HG03520 (cell line): ENCODE results near the gene FOXO1.

ENCODE experiments used
- ATAC-seq: cut with Tn5 transposase; IDR thresholded peaks from one replicate; pipeline ENCODE4 v1.9.1; 2021; ENCODE audit warnings: mild to moderate bottlenecking, moderate library complexity; ENCODE audit not compliant: unreplicated experiment

Gene FOXO1

GRCh38 chr13:40666933-40667621 is 636 bp upstream of the FOXO1 start:
- ATAC-seq, result peak; percentile 5

GRCh38 chr13:40665126-40666044 is 1.1 kb downstream of the FOXO1 start:
- no peak for ATAC-seq

GRCh38 chr13:40664350-40665125 is 1.9 kb downstream of the FOXO1 start:
- no peak for ATAC-seq

DNA sequence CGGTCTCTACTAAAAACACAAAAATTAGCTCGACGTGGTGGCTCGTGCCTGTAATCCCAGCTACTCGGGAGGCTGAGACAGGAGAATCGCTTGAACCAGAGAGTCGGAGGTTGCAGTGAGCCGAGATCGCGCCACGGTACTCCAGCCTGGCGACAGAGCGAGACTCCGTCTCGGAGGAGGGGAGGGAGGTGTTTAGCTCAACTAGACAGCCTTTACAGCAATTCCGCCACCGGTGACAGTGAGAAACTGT is 2.4 kb downstream of the FOXO1 start:
- ATAC-seq, result peak; percentile 16

- ATAC-seq, result peak; percentile 30
Measured at GRCh38 chr13:40662866-40663265, 3.6 kb downstream of the FOXO1 start.

DNA sequence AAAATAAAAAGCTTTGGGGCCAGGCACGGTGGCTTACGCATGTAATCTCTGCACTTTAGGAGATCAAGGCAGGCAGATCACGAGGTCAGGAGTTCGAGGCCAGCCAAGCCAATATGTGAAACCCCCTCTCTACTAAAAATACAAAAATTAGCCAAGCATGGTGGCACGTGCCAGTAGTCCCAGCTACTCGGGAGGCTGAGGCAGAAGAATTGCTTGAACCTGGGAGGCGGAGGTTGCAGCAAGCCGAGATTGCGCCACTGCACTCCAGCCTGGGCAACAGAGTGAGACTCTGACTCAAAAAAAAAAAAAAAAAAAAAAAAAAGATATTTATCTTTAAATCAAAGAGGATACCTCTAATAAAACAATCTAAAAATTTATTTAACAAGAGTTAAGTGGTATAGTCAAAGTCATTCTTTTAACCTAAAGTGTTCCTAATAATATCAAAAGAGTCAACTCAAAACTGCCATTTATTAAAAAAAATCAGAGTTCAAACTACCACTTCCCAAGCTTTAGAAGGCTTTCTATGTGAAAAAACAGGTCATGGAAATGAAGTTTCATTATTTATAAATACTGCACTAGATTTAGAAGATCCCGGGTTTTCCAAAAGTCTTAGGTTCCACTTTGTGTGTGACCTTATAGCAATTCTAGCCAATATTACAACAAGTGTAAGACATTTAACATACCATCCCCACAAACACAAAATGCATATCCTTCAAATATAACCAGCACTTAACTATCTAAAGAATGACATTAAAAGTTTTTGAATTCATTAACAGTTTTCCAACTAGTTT is 4.4 kb downstream of the FOXO1 start:
- no peak for ATAC-seq

DNA sequence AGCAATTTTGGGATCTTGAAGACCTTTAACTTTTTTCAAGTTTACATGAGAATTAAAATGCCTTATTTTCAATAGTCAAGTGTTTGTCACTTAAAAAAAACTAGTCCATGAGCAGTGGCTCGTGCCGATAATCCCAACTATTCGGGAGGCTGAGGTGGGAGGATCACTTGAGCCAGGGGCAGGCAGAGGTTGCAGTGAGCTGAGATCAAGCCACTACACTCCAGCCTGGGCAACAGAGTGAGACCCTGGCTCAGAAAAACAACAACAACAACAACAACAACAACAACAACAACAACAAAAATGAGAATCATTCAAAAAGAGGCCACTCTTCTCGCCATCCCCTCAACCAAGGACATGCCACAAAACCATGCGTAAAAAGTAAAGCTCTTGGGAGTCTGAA is 5.7 kb downstream of the FOXO1 start:
- no peak for ATAC-seq

GRCh38 chr13:40660141-40660664 is 6.2 kb downstream of the FOXO1 start:
- no peak for ATAC-seq

GRCh38 chr13:40657951-40658350 is 8.5 kb downstream of the FOXO1 start:
- no peak for ATAC-seq

GRCh38 chr13:40657307-40657706 is 9.1 kb downstream of the FOXO1 start:
- no peak for ATAC-seq

DNA sequence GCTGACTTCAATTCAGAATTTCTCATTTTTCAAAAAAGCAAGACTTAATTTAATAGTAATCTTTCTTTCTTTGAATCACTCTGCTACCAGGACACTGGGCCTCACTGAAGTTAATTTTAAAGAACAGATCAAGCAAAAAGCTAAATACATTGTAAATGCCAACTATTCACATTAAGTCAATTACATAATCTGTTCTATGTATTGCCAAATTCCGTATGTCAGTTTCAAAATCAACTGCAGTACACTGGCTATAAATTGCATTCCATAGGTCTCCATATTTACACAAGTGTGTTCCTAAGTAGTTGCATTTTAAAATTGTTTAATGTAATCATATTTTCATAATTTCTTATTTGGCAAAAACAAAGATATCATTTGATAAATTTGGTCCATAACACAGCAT is 10.1 kb downstream of the FOXO1 start:
- ATAC-seq, result no peak

- no peak for ATAC-seq
Measured at GRCh38 chr13:40653527-40654318, 12.7 kb downstream of the FOXO1 start.

DNA sequence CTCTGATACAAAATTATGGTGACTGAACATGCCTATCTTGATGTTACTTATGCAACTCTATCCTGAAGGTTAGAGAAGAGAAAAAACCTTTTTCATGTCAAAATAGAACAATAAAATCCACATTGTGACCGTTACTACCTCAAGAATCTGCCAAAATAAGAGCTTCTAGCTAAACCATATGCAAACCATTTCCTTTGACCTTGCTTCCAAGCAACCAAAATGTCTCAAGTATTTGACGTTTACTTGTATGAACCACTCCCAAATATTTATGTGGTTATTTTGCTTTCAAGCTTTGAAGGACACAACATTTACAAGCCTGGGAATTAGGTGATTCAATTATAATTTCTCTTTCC is 13.9 kb downstream of the FOXO1 start:
- ATAC-seq, result no peak

- no peak for ATAC-seq
Measured at GRCh38 chr13:40651866-40652587, 14.4 kb downstream of the FOXO1 start.

DNA sequence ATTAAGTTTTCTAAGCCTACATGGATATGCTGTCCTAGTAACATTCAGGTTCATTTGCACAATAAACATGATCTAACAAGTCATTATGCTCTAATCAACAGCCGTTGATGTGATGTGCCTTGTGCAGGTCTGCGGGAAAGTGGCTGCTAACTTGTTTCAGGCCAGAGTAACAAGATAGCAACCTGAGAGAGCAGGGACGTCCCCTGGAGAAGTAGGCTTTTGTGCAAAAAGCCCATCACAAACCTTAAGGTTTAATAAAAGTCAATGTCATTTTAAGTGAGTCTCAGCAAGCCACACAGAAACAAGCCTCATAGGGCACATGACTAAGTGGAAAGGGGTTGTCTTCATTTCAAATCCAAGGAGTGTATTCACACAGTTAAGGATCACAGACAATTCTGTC is 17.6 kb downstream of the FOXO1 start:
- no peak for ATAC-seq

- no peak for ATAC-seq
Measured at GRCh38 chr13:40648040-40648439, 18.4 kb downstream of the FOXO1 start.

- no peak for ATAC-seq
Measured at GRCh38 chr13:40644838-40645604, 21.4 kb downstream of the FOXO1 start.

DNA sequence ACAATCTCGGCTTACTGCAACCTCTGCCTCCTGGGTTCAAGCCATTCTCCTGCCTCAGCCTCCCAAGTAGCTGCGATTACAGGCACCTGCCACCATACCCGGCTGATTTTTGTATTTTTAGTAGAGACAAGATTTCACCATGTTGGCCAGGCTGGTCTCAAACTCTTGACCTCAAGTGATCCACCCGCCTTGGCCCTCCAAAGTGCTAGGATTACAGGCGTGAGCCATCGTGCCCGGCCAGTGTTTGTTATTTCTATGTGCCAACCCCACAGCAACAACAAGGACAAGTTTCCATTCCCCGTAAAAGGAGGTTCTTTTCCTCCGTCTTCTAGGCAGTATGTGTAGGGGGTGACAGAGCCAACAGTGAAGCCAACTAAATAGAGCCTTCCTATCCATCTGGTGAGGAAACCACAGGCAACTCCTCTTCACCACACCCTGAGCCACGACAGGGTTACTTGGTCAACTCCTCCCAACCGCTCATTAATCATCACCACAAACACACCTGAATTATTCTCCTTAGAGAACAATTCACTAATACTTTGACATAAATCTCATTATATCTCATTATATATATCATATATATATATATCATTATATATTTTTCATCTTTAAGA is 25.5 kb downstream of the FOXO1 start:
- ATAC-seq, result no peak
